Left ventricle myocardium superior (tissue), 1 donor: ENCODE data around the gene SOAT1. TPM values are rescaled to one million over a fixed set of nuclear protein-coding genes. Genes with fewer than 3 reads are reported as not detected.
"Not testable (repeated sequence)": the region's sequence is repeated elsewhere in the genome, so short reads cannot be mapped to it uniquely, and the experiment has no call there.

Source experiments
- ATAC-seq: fragments of 200-7000 bp; cut with Tn5 transposase; one replicate; pipeline ENCODE4 v1.9.1; 2020; ENCODE audit warnings: mild to moderate bottlenecking, moderate library complexity
- DNase-seq: peaks from one replicate; pipeline ENCODE4 v3.0.0-alpha.2; 2020
- intact Hi-C: fragments of 100-400 bp; cut with micrococcal nuclease; formaldehyde crosslinking; loops from one replicate; pipeline ENCODE4 v1.11.0; 2022
- long read RNA-seq: library from polyadenylated mRNA; unstranded; transcript quantifications from one replicate; pipeline ENCODE4 v2.0.0, GENCODE V29; 2021
- total RNA-seq: library from RNA; stranded (reverse); fragmentation: NEBNext Ultra II Directional; extraction: Animal tissue kit (Norgen Biotek cat#: 25700); gene quantifications from one replicate; pipeline ENCODE4 v1.2.1, GENCODE V29; 2021
- donor health status: DM: no; HTN: yes; CAD: no; lungs with severe emphysema.

The SOAT1 gene
- 9.7 TPM for total RNA-seq
- long read RNA-seq, full-length matches to known transcripts = 10 of 10 reads
- long read RNA-seq, partial matches to known transcripts = 0 of 10 reads
- long read RNA-seq, other reads (novel, unspliced or antisense) = 0 of 10 reads

DNA sequence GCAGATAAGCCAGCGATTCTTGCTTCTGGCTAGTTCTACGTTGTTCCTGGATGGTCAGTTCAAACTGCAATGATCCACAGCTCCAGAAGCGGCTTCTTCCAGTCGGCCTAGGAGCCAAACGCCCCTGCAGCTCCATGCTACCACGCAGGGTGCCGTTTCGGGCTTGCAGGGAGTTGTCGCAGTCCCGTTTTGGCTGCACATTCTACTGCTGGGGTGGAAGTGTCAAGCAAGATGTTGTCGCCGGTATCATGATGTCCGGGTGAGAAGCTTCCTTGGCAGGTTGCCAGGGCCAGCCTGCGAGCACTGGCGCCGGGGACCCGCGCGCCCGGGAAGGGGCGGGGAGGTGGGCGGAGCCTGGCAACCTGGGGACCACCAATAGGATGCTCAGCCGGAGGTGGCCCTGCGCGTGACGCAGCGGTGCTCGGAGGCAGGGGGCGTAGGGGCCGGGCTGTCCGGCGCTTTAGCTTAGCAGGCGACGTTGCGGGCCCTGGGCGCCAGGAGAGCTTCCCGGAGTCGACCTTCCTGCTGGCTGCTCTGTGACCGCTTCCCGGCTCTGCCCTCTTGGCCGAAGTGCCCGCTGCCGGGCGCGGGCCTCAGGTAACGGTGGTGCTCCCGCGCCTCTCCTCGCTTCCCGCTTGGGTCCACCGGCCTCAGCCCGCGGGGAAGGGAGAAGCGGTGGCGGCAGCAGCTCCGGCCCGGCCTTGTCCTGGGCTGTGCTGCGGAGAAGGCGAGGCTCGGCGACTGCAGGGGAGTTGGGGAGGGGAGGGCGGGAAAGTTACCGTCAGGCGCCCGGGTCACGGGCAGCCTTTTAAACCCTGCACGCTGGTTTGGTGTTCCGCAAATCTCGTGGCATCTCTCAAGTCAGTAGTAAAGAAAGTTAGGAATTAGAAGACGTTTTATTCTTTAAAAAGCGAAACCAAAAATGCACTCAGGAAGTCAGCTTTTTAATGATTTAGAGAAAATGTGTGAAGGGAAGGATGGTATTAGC, at the start of gene SOAT1:
Gene SOAT1 (plus strand): TSS at position 458 of the 988 bp plus-strand sequence. CDS start 8,888 bp downstream, outside the sequence.
- peak; percentile 98 for DNase-seq
- intact Hi-C loops = loop anchor here (5.0 kb wide), 1 partner anchor 74 kb away; the partner anchor contains the start of gene AXDND1
- ATAC-seq = peak; percentile 100

DNA sequence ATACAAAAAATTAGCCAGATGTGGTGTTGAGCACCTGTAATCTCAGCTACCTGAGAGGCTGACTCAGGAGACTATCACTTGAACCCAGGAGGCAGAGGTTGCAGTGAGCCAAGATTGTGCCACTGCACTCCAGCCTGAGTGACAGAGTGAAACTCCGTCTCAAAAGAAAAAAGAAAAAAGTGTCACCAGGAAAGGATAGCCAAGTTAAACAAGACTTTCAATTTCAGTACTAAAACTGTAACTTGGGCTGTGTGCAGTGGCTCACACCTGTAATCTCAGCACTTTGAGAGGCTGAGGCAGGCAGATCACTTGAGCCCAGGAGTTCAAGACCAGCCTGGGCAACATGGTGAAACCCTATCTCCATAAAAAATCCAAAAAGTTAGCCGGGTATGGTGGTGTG, 48.2 kb upstream of the SOAT1 start:
- ATAC-seq, intact Hi-C loops, DNase-seq: not testable (repeated sequence)

DNA sequence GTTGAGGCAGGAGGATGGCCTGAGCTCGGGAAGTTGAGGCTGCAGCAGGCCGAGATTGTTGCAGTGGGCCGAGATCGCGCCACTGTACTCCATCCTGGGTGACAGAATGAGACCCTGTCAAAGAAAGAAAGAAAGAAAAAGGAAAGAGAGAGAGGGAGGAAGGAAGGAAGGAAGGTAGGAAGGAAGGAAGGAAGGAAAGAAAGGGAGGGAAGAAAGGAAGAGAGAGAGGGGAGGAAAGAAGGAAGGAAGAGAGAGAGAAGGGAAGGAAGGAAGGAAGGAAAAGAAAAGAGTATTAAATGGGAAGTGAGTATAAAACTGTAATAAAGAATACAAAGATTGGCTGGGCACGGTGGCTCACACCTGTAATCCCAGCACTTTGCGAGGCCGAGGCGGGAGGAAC, 45.7 kb upstream of the SOAT1 start:
- no peak for ATAC-seq
- intact Hi-C loops = no loop called here
- DNase-seq = no peak

DNA sequence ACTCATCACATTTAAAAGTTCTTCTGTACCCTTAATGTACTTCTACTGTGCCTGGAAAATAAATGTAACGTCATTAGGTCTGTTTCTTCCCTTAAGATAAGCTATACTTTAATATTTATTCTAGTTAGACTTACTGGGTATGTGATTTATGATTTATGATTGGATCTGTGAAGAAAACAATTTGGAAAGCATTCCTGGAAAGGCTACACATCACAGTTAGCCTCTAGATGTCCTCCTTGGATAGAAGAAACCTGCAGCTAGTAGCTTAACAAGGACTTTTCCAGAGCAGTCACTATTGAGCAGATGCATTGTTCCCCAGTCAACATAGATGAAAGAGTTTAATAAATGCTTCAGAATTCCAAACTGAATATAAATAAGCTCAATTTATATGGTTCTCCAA, 41.9 kb upstream of the SOAT1 start:
- intact Hi-C loops = no loop called here

DNA sequence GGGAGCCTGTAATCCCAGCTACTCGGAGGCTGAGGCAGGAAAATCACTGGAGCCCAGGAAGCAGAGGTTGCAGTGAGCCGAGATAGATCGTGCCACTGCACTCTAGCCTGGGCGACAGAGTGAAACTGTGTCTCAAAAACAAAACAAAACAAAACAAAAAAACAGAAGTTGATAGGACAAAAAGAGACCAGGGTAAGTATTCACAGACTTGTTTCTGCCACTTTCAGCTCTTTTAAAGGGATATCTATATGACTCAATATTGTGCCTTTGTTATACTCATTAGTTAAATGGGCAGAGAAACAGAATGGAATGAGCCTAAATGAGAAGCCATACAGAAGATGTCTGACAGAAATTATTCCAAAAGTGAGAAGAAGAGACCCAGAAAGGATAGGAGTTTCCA, 41.0 kb upstream of the SOAT1 start:
- no peak for DNase-seq
- ATAC-seq = no peak
- intact Hi-C loops = no loop called here

More for the DNA sequence above, 41.9 kb upstream of the SOAT1 start:
- DNase-seq = no peak
- peak; percentile 45 for ATAC-seq

DNA sequence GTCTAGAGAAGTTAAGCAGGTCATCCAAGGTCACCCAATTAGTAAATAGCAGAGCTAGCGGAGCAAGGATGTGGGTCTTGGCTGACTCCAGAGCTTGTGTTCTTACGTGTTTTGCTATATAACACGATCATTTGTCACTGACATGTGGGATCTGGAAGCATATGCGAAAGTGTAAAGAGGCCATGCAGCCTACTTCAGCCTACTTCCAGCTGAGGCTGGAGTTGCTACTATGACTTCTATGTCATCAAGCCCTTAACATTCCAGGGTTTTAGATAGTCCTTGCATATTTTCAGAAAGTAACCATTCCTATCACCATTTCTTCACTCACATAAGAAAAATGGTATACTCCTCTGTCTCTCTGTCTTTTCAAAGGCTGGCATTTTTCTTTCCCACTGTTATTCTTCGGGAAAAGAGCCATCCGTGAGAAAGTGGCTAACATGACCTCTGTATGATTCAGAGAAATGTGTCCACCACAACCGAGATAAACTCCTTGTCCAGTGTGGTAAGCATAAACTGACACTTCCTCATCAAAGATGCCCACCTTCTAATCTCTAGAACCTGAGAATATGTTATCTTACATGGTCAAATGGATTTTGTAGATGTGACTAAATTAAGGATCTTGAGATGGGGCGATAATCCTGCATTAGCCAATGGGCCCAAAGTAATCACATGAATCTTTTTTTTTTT, 40.2 kb upstream of the SOAT1 start:
- ATAC-seq (no peak), DNase-seq (no peak)
- intact Hi-C loops = no loop called here

DNA sequence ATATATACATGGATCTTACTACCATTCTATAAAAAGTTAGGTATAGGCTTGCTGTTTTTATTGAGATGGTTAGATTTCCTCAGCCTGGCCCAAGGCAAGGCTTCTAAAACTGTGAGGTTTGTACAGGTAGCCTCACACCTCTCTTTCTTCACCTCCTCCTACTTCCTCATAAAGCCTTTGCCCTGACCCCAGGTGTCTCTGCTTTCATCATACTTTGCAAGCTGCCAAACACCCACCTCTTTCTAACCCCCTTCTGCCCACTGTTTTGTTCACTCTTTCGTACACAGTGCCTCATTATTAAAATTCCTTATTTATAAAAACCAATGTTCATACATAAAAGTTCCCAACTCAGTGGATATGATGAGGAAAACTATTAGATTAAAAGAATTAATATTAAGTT, 31.4 kb upstream of the SOAT1 start:
- ATAC-seq (no peak), DNase-seq (no peak)
- intact Hi-C loops = no loop called here

DNA sequence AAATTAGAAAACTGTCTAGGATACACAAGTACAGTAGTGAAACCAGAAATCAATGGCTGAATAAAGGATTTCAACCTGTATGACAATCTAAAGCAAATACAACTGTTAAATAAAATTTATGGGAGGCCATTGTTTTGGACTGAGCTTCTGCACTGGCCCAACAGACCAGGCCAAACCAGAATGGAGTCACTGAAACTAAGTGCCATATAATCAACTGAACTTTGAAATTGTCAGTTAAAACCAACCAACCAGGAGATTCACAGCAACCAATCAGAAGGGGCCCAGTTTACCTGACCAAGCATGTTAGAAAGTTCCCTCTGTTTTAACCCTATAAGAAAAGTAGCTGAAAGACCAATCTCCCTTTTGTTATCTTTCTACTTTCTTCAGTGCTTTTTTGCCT, 30.5 kb upstream of the SOAT1 start:
- ATAC-seq = no peak
- DNase-seq = no peak
- intact Hi-C loops = no loop called here

DNA sequence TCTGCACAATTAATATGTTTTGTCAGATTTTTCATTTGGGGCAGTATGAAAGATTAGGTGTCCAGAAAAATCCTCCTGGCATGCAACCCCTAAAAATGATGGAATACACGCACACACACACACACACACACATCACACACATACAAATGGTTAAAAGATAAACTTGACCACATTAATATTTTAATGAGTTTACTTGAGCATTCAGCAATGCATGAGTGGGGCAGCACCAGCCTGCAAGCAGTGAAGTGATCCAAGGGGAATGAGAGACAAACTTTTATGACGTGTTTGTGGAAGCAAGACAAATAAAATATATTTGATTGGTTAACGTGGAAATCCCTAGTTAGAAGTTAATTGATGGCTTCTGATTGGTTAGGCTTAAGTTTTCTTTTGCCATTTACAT, 29.1 kb upstream of the SOAT1 start:
- DNase-seq (no peak), ATAC-seq (no peak)
- intact Hi-C loops = no loop called here

DNA sequence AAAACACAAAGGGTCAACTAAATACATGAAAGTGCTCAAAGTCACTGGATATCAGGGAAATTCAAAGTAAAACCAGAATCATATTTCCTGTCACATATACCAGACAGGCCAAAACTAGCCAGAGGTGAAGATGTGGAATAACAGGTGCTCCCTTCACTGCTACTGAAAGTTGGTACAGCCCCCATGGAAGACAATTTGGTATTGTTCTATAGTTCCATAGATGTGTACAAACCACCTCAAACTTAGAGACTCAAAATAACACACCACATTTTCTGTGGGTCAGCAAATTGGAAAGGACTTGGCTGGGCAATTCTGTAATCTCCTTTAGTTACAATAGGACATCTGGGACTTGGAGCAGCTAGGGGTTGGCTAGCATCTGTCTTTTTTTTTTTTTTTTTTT, 24.5 kb upstream of the SOAT1 start:
- no peak for DNase-seq
- intact Hi-C loops = no loop called here
- ATAC-seq = no peak

DNA sequence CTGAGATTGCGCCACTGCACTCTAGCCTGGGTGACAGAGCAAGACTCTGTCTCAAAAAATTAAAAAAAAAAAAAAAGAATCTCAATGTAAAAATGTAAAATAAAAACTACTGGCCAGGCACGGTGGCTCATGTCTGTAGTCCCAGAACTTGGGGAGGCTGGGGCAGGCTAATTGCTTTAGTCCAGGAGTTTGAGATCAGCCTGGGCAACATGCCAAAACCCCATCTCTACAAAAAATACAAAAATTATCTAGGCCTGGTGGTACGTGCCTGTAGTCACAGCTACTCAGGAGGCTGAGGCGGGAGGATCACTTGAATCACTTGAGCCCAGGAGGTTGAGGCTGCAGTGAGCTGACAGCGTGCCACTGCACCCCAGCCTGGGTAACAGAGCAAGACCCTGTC, 19.2 kb upstream of the SOAT1 start:
- DNase-seq, intact Hi-C loops, ATAC-seq: not testable (repeated sequence)

DNA sequence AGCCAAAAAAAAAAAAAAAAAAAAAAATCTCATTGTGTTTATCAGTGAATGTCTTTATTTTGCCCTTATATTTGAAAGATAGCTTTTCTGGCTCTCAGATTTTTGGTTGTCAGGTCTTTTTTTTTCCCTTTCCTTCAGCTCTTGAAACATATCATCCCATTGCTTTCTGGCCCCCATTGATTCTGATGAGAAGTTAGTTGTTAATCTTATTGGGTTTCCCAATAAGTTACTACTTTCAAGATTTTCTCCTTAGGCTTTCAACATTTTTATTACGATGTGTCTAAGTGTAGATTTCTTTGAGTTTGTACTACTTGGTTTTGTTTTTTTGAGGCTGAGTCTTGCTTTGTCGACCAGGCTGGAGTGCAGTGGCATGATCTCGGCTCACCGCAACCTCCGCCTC, 14.7 kb upstream of the SOAT1 start:
- DNase-seq (no peak), ATAC-seq (no peak)
- intact Hi-C loops = no loop called here

DNA sequence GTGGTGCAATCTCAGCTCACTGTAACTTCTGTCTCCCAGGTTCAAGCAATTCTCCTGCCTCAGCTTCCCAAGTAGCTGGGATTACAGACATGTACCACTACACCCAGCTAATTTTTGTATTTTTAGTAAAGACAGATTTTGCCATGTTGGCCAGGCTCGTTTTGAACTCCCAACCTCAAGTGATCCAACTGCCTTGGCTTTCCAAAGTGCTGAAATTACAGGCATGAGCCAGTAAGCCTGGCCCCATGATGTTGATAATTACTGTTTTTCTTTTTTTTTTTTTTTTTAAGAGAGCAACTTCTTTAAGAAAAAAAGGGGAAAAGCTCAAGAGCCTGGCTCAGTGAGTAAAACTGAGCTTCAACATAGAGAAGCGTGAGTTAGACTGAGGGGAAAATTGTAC, 9.6 kb upstream of the SOAT1 start:
- intact Hi-C loops = no loop called here
- no peak for DNase-seq
- ATAC-seq = no peak

DNA sequence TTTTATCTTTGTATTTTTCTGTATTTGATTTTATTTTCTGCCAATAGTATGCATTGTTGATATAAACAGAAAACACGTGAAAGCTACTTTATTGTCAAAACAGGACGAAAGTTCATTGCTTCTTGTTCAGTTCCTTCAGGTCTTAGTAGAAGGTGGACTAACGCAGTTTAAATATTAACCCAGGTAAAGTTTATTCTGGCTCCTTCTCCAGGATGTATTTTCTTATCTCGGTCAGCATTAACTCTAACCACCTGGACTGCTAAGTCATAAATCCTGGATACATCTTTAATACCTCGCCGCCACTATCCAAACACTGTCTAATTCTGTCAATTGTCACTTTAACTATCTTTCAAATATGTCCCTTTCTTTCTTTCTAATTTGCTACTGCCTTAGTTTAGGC, 5.7 kb upstream of the SOAT1 start:
- no peak for DNase-seq
- no peak for ATAC-seq
- intact Hi-C loops = no loop called here

DNA sequence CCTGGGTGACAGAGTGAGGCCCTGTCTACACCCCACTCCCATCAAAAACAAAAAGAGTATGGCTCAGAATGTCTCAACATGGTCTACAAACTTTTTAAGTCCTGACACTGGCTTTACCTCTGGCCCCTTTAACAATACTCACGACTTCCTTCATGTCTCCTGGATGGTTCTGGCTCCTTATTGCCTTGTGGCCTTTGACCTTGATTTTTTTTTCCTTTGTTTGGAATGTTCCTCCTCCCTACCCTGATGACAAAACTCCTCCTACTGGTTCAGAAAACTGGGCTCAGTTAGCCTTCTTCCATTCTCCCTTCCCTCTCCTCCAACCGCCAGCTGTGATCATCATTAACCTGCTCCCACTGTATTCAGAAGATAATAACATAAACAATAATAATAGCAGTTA, 4.6 kb upstream of the SOAT1 start:
- DNase-seq (no peak), ATAC-seq (no peak)
- intact Hi-C loops = no loop called here

DNA sequence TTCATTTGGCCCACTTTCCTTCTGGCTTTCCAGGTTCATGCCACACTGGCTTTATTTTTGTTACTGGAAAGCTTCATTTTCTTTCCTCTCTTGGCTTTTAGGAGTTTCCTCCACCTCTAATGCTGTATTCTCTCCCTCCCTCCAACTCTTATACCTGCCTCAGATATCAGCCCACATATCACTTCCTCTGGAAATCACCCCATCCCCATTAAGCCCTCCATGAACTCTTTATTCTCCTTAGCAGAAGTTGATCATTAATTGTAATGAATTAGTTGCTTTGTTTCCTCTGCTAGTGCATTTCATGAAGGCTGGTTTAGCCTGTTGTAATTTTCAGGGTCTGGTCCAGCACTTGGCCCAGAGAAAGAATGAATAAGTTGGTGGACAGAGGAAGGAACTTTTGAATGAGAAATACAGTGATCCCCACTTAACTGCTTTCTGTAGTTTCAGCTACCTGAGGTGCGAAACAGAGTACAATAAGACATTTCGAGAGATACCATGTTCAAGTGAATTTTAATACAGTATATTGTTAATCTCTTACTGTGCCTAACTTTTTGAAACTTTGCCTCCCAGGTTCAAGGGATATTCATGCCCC, 1.7 kb downstream of the SOAT1 start:
- intact Hi-C loops = no loop called here
- no peak for DNase-seq
- ATAC-seq = no peak

DNA sequence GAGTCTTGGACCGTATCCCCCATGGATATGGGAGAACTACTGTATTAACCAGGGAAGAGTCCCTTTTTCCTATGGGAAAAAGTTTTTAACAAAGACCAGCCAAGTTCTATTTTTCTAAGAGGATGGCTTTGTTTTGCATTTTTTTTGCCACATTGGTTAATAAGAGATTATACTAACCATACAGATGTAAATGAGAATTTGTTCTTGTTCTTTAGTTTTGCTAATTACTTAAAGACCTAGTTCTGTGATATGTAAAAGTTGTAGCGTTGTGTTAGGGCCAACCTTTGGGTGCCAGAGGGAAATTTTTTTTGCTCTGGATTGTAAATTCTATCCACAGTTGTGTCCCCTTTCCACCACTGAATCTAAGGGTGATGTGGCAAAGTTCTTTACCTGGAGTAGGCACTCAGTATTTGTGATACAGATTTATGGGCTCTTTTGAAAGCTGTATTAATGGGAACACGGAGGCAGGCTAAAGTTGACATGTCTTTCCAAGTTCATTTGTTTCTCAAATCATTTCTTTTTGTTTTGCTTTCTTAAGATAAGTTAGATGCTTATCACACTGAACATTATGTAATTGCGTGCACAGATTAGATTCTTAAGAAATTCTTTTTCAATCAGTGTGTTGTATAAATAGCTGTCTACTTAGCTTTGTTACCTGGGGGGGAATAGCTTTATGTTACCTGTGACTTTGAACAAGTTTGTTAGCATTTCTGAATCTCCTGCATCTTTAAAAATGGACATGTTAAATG, 2.9 kb downstream of the SOAT1 start:
- ATAC-seq (no peak), DNase-seq (no peak)
- intact Hi-C loops = no loop called here

DNA sequence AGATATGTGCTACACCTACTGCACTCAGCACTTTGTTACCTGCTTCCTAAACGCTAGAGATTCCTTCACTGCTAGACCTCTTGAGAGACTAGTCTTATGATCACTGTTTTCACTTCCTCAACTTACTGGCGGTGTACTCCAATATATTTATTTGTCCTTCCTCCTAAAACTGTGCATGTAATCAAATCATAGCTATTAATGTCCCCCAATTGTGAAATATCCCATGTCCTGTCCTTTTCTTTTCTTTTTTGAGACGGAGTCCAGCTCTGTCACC, 3.4 kb downstream of the SOAT1 start:
- intact Hi-C loops = no loop called here
- DNase-seq = no peak
- ATAC-seq = no peak

DNA sequence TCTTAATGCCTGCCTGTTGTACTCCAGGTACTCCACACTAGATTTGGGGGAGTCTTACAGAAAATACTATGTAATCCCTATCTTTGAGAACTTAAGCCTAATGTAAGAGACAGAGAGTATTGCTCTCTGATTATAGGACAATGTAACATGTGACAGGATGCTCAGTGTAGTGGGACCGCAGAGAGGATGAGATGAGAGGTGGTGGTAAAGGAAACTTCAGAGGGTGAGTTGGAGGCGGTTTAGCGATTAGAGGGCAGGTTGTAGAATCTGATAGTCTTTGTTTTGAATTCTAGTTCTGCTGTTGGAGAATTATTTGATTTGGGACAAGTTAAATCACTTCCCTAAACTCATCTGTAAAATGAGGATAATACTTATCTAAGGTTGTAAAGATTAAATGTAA, 5.4 kb downstream of the SOAT1 start:
- DNase-seq (no peak), ATAC-seq (no peak)
- intact Hi-C loops = no loop called here
